Measurements from ENCODE around the gene UNC13D.

The UNC13D gene

GRCh38 chr17:75799402-75799801 lies 44.8 kb downstream of the UNC13D start:
- no peak for TF ChIP-seq POLR2AphosphoS5 (IDR thresholded peaks at IDR 0.05; ENCODE audit: low read depth, low read length)
- TF ChIP-seq FOXP2 (optimal IDR thresholded peaks at IDR 0.05; ENCODE audit: borderline replicate concordance, extremely low read depth, extremely low read length, insufficient read depth): no peak
- TF ChIP-seq REST (IDR thresholded peaks at IDR 0.05; ENCODE audit: insufficient read depth in 1 of 2, low read depth in 2 of 2, low read length in 2 of 2): no peak
- TF ChIP-seq TAF1 (IDR thresholded peaks at IDR 0.05; ENCODE audit: borderline replicate concordance, insufficient read depth, low read length): no peak
- no peak for TF ChIP-seq SIN3A (IDR thresholded peaks at IDR 0.05; ENCODE audit: borderline replicate concordance, insufficient read depth, low read length)

GRCh38 chr17:75795820-75796607 lies 48.2 kb downstream of the UNC13D start:
- TF ChIP-seq REST (IDR thresholded peaks at IDR 0.05; ENCODE audit: insufficient read depth in 1 of 2, low read depth in 2 of 2, low read length in 2 of 2) (no peak), TAF1 (IDR thresholded peaks at IDR 0.05; ENCODE audit: borderline replicate concordance, insufficient read depth, low read length) (no peak), POLR2AphosphoS5 (IDR thresholded peaks at IDR 0.05; ENCODE audit: low read depth, low read length) (no peak), FOXP2 (optimal IDR thresholded peaks at IDR 0.05; ENCODE audit: borderline replicate concordance, extremely low read depth, extremely low read length, insufficient read depth) (no peak), SIN3A (IDR thresholded peaks at IDR 0.05; ENCODE audit: borderline replicate concordance, insufficient read depth, low read length) (no peak)

GRCh38 chr17:75793460-75793859 lies 50.7 kb downstream of the UNC13D start:
- TF ChIP-seq FOXP2 (optimal IDR thresholded peaks at IDR 0.05; ENCODE audit: borderline replicate concordance, extremely low read depth, extremely low read length, insufficient read depth) (no peak), SIN3A (IDR thresholded peaks at IDR 0.05; ENCODE audit: borderline replicate concordance, insufficient read depth, low read length) (no peak), REST (IDR thresholded peaks at IDR 0.05; ENCODE audit: insufficient read depth in 1 of 2, low read depth in 2 of 2, low read length in 2 of 2) (no peak), POLR2AphosphoS5 (IDR thresholded peaks at IDR 0.05; ENCODE audit: low read depth, low read length) (no peak), TAF1 (IDR thresholded peaks at IDR 0.05; ENCODE audit: borderline replicate concordance, insufficient read depth, low read length) (no peak)

GRCh38 chr17:75791254-75791653 lies 53.0 kb downstream of the UNC13D start:
- TF ChIP-seq POLR2AphosphoS5 (IDR thresholded peaks at IDR 0.05; ENCODE audit: low read depth, low read length) (no peak), REST (IDR thresholded peaks at IDR 0.05; ENCODE audit: insufficient read depth in 1 of 2, low read depth in 2 of 2, low read length in 2 of 2) (no peak), FOXP2 (optimal IDR thresholded peaks at IDR 0.05; ENCODE audit: borderline replicate concordance, extremely low read depth, extremely low read length, insufficient read depth) (no peak), TAF1 (IDR thresholded peaks at IDR 0.05; ENCODE audit: borderline replicate concordance, insufficient read depth, low read length) (no peak), SIN3A (IDR thresholded peaks at IDR 0.05; ENCODE audit: borderline replicate concordance, insufficient read depth, low read length) (no peak)

All from PFSK-1 (cell line).